ENCODE data around the gene POLA1.

DNA sequence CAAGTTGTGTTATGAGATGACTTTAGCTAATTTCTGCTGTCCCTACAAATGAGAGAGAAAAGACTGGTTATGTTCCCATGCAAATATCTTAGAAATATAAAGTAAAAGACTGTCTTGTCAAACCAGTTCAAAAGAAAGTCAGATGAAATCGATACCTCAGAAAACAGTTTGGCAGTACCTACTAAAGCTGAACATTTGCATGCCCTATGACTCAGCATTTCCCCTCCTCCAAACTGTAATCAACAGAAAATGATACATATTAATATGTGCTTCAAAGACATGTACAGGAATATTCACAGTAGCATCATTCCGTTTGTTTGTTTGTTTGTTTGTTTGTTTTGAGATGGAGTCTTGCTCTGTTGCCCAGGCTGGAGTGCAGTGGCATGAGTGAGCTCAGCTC, 231.7 kb downstream of the POLA1 start:
- TF ChIP-seq CTCF (IDR thresholded peaks at IDR 0.05; ENCODE audit: low read length), result no peak
- TF ChIP-seq EZH2phosphoT487 (IDR thresholded peaks at IDR 0.05; ENCODE audit: low read length), result no peak
- no peak for TF ChIP-seq EZH2 (optimal IDR thresholded peaks at IDR 0.05; ENCODE audit: low read depth, low read length)

Measured in MM.1S (cell line).